ENCODE data around the gene S100A7A.

S100A7A gene

GRCh38 chr1:153422450-153423068 is 6.2 kb downstream of the S100A7A start:
- H3K27me3 ChIP-seq (ENCODE audit: control insufficient read depth in 2 of 2, insufficient read depth in 2 of 2, low read length in 2 of 2): no peaks in the 10 kb centered on the region
- no peaks in the 10 kb centered on the region for H3K9me3 ChIP-seq (ENCODE audit: control insufficient read depth in 2 of 2, low read length in 2 of 2)
- H3K27ac ChIP-seq (ENCODE audit: low read depth in 2 of 2, low read length in 2 of 2): no peak overlapping the region
- no peak overlapping the region for H3K9ac ChIP-seq (ENCODE audit: low read depth in 1 of 2, low read length in 2 of 2)
- no peaks in the 10 kb centered on the region for H3K36me3 ChIP-seq (ENCODE audit: control insufficient read depth in 2 of 2, insufficient read depth in 2 of 2, low read length in 2 of 2)
- no peaks in the 10 kb centered on the region for H3K4me1 ChIP-seq (ENCODE audit: control insufficient read depth in 2 of 2, insufficient read depth in 2 of 2, low read length in 2 of 2)
- H3K4me3 ChIP-seq (ENCODE audit: low read length in 2 of 2): no peak overlapping the region

- Histone ChIP-seq H3K27me3 (ENCODE audit: control insufficient read depth in 2 of 2, insufficient read depth in 2 of 2, low read length in 2 of 2) (no peaks in the 10 kb centered on the region), H3K9ac (ENCODE audit: low read depth in 1 of 2, low read length in 2 of 2) (no peak overlapping the region), H3K4me1 (ENCODE audit: control insufficient read depth in 2 of 2, insufficient read depth in 2 of 2, low read length in 2 of 2) (no peaks in the 10 kb centered on the region), H3K36me3 (ENCODE audit: control insufficient read depth in 2 of 2, insufficient read depth in 2 of 2, low read length in 2 of 2) (no peaks in the 10 kb centered on the region), H3K9me3 (ENCODE audit: control insufficient read depth in 2 of 2, low read length in 2 of 2) (no peaks in the 10 kb centered on the region), H3K4me3 (ENCODE audit: low read length in 2 of 2) (no peak overlapping the region), H3K27ac (ENCODE audit: low read depth in 2 of 2, low read length in 2 of 2) (no peak overlapping the region)
Observed at GRCh38 chr1:153426809-153427208, 10.5 kb downstream of the S100A7A start.

DNA sequence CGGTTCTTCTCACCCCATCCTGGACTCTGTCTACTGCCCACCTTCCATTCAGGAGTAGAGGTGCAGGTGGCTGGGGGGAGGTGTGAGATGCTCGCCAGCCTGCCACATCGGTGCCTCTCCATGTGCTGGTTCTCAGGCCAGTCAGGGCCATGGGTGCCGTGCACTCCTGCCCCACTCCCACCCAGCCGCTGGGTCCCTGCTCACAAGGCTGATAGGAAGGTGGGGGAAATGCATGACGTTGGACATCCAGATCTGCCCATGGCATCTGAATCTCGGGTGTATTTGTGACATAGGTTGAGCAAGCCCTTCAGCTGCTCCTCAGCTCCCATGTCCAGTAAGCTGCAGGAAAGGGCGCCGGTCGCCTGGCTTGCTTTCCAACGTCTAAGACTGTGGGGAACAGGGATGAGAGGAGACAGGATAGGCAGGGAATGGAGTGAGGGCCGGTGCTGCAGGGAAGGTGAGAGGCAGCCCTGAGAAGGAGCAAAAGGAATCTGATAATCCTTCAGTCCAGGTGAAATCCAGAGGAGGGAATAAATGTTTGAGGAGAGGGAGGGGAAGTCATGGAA is 11.8 kb downstream of the S100A7A start:
- Histone ChIP-seq H3K9ac (ENCODE audit: low read depth in 1 of 2, low read length in 2 of 2) (no peak overlapping the region), H3K27ac (ENCODE audit: low read depth in 2 of 2, low read length in 2 of 2) (no peak overlapping the region)

DNA sequence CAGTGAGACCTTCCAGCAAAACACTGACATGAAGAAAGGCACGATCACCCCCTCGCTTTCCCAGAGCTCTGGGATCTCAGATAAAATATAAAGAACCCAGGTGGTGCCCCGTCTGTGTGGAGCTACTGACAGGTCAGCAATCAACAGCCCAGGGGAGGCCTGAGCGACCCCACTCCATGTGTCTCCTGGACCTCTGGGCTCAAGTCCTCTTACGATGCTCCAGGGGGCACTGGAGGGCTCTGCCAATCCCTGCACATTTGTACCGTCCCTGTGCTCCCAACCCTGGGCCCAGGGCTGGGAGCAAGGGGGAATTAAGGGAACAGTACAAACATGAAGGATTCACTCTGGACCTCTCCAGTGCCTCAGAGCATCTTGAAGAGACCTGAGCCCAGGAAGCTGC is 12.5 kb downstream of the S100A7A start:
- Histone ChIP-seq H3K9ac (ENCODE audit: low read depth in 1 of 2, low read length in 2 of 2) (no peak overlapping the region), H3K9me3 (ENCODE audit: control insufficient read depth in 2 of 2, low read length in 2 of 2) (no peaks in the 10 kb centered on the region), H3K36me3 (ENCODE audit: control insufficient read depth in 2 of 2, insufficient read depth in 2 of 2, low read length in 2 of 2) (no peaks in the 10 kb centered on the region), H3K4me1 (ENCODE audit: control insufficient read depth in 2 of 2, insufficient read depth in 2 of 2, low read length in 2 of 2) (no peaks in the 10 kb centered on the region), H3K4me3 (ENCODE audit: low read length in 2 of 2) (no peak overlapping the region), H3K27me3 (ENCODE audit: control insufficient read depth in 2 of 2, insufficient read depth in 2 of 2, low read length in 2 of 2) (no peaks in the 10 kb centered on the region), H3K27ac (ENCODE audit: low read depth in 2 of 2, low read length in 2 of 2) (no peak overlapping the region)

More for the DNA sequence above, 11.8 kb downstream of the S100A7A start:
- Histone ChIP-seq H3K4me1 (ENCODE audit: control insufficient read depth in 2 of 2, insufficient read depth in 2 of 2, low read length in 2 of 2) (no peaks in the 10 kb centered on the region), H3K4me3 (ENCODE audit: low read length in 2 of 2) (no peak overlapping the region), H3K27me3 (ENCODE audit: control insufficient read depth in 2 of 2, insufficient read depth in 2 of 2, low read length in 2 of 2) (no peaks in the 10 kb centered on the region), H3K9me3 (ENCODE audit: control insufficient read depth in 2 of 2, low read length in 2 of 2) (no peaks in the 10 kb centered on the region), H3K36me3 (ENCODE audit: control insufficient read depth in 2 of 2, insufficient read depth in 2 of 2, low read length in 2 of 2) (no peaks in the 10 kb centered on the region)

DNA sequence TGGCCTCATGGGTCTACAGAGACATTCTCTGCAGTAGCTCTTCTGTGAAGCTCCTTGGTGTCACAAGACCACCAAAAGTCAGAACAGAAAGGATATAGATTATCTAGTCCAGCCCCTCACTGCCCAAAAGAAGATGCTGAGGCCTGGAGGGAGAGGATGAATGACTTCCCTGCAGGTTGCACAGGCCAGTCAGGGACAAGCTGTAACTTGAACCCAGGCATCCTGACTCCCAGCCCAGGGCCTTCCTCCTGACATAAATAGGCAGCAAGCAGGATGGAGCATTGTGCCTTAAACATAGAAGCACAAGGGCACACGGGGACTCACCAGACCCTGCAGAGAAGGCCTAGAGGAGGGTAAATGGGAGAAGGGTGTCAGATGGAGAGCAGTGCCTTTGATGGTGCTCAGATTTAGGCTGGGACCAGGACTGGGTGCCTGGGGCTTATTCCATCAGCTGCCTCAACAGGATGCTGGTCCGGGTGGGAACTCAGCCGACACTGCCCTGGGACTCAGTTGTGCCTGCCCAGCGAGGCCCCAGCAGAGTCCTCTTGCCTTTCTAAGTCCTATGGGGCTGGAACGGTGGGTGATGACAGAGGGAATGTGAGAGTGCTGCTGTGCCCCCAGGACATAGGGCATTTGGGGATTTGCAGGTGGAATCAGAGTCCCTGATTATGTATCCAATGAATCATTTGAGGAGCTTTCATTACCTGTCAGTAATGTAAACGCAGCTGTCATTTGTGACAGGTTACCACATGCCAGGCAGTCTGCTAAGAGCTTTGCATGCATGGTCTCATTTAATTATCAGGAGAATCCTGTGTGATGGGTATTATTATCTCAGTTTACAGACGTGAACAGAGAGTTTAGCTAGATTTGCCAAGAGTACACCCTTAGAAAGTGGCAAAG is 13.2 kb downstream of the S100A7A start:
- Histone ChIP-seq H3K36me3 (ENCODE audit: control insufficient read depth in 2 of 2, insufficient read depth in 2 of 2, low read length in 2 of 2) (no peaks in the 10 kb centered on the region), H3K9me3 (ENCODE audit: control insufficient read depth in 2 of 2, low read length in 2 of 2) (no peaks in the 10 kb centered on the region), H3K4me3 (ENCODE audit: low read length in 2 of 2) (no peak overlapping the region), H3K9ac (ENCODE audit: low read depth in 1 of 2, low read length in 2 of 2) (no peak overlapping the region), H3K27ac (ENCODE audit: low read depth in 2 of 2, low read length in 2 of 2) (no peak overlapping the region), H3K27me3 (ENCODE audit: control insufficient read depth in 2 of 2, insufficient read depth in 2 of 2, low read length in 2 of 2) (no peaks in the 10 kb centered on the region), H3K4me1 (ENCODE audit: control insufficient read depth in 2 of 2, insufficient read depth in 2 of 2, low read length in 2 of 2) (no peaks in the 10 kb centered on the region)

DNA sequence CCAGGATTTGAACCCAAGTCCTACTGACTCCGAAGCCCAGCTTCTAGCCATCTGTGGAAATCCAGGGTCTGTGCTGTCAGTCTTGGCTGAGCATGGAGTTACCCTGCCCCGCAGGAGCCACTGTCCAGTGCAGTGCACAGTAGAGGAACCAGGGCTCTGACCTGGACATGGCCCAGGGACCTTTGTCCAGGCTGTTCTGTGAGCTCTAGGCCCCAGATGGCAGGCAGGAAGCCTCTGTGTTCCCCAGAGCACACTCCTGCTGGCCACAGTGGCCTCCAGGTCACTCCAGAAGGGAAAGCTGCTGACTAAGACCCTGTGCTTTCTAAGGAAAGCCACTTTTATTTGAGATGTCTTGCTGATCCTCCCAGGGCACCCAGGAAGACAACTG is 13.8 kb downstream of the S100A7A start:
- no peak overlapping the region for H3K27ac ChIP-seq (ENCODE audit: low read depth in 2 of 2, low read length in 2 of 2)
- H3K27me3 ChIP-seq (ENCODE audit: control insufficient read depth in 2 of 2, insufficient read depth in 2 of 2, low read length in 2 of 2): no peaks in the 10 kb centered on the region
- no peaks in the 10 kb centered on the region for H3K4me1 ChIP-seq (ENCODE audit: control insufficient read depth in 2 of 2, insufficient read depth in 2 of 2, low read length in 2 of 2)
- no peak overlapping the region for H3K4me3 ChIP-seq (ENCODE audit: low read length in 2 of 2)
- no peak overlapping the region for H3K9ac ChIP-seq (ENCODE audit: low read depth in 1 of 2, low read length in 2 of 2)
- H3K36me3 ChIP-seq (ENCODE audit: control insufficient read depth in 2 of 2, insufficient read depth in 2 of 2, low read length in 2 of 2): no peaks in the 10 kb centered on the region
- H3K9me3 ChIP-seq (ENCODE audit: control insufficient read depth in 2 of 2, low read length in 2 of 2): no peaks in the 10 kb centered on the region

GRCh38 chr1:153430561-153430960 is 14.2 kb downstream of the S100A7A start:
- Histone ChIP-seq H3K4me3 (ENCODE audit: low read length in 2 of 2) (no peak overlapping the region), H3K27me3 (ENCODE audit: control insufficient read depth in 2 of 2, insufficient read depth in 2 of 2, low read length in 2 of 2) (no peaks in the 10 kb centered on the region), H3K4me1 (ENCODE audit: control insufficient read depth in 2 of 2, insufficient read depth in 2 of 2, low read length in 2 of 2) (no peaks in the 10 kb centered on the region), H3K9ac (ENCODE audit: low read depth in 1 of 2, low read length in 2 of 2) (no peak overlapping the region), H3K9me3 (ENCODE audit: control insufficient read depth in 2 of 2, low read length in 2 of 2) (no peaks in the 10 kb centered on the region), H3K36me3 (ENCODE audit: control insufficient read depth in 2 of 2, insufficient read depth in 2 of 2, low read length in 2 of 2) (no peaks in the 10 kb centered on the region), H3K27ac (ENCODE audit: low read depth in 2 of 2, low read length in 2 of 2) (no peak overlapping the region)

DNA sequence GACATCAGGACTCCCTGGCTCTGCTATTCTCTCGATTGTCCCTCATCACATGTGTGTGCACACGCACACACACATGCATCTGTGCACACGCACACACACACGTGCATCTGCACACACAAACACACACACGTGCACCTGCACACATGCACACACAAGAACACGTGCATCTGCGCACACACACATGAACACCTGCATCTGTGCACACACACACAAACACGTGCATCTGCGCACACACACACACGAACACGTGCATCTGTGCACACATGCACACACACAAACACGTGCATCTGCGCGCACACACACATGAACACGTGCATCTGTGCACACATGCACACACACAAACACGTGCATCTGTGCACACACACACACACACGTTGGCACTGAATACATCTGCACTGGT is 14.7 kb downstream of the S100A7A start:
- no peaks in the 10 kb centered on the region for H3K9me3 ChIP-seq (ENCODE audit: control insufficient read depth in 2 of 2, low read length in 2 of 2)
- no peaks in the 10 kb centered on the region for H3K4me1 ChIP-seq (ENCODE audit: control insufficient read depth in 2 of 2, insufficient read depth in 2 of 2, low read length in 2 of 2)
- no peak overlapping the region for H3K9ac ChIP-seq (ENCODE audit: low read depth in 1 of 2, low read length in 2 of 2)
- no peak overlapping the region for H3K27ac ChIP-seq (ENCODE audit: low read depth in 2 of 2, low read length in 2 of 2)
- H3K4me3 ChIP-seq (ENCODE audit: low read length in 2 of 2): no peak overlapping the region
- no peaks in the 10 kb centered on the region for H3K36me3 ChIP-seq (ENCODE audit: control insufficient read depth in 2 of 2, insufficient read depth in 2 of 2, low read length in 2 of 2)
- H3K27me3 ChIP-seq (ENCODE audit: control insufficient read depth in 2 of 2, insufficient read depth in 2 of 2, low read length in 2 of 2): no peaks in the 10 kb centered on the region

DNA sequence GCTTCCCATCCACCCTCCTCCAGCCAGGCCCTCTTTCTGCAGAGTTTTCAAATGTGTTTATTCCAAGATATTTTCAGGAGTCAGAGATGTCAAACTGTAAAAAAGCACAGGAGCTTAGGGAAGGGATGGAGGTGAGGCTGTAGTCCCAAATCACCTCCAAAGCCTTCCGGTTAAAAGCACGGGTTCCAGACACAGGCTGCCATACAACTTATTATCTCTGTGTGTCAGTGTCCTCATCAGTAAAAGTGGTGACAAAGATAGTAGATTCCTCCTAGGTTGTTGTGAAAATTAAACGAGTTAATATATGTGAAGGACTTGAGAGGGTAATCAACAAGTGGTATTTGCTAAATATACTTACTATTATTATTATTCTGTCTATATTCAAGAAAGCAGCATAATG is 15.1 kb downstream of the S100A7A start:
- Histone ChIP-seq H3K9me3 (ENCODE audit: control insufficient read depth in 2 of 2, low read length in 2 of 2) (no peaks in the 10 kb centered on the region), H3K4me3 (ENCODE audit: low read length in 2 of 2) (no peak overlapping the region), H3K4me1 (ENCODE audit: control insufficient read depth in 2 of 2, insufficient read depth in 2 of 2, low read length in 2 of 2) (no peaks in the 10 kb centered on the region), H3K36me3 (ENCODE audit: control insufficient read depth in 2 of 2, insufficient read depth in 2 of 2, low read length in 2 of 2) (no peaks in the 10 kb centered on the region), H3K27ac (ENCODE audit: low read depth in 2 of 2, low read length in 2 of 2) (no peak overlapping the region), H3K9ac (ENCODE audit: low read depth in 1 of 2, low read length in 2 of 2) (no peak overlapping the region), H3K27me3 (ENCODE audit: control insufficient read depth in 2 of 2, insufficient read depth in 2 of 2, low read length in 2 of 2) (no peaks in the 10 kb centered on the region)

DNA sequence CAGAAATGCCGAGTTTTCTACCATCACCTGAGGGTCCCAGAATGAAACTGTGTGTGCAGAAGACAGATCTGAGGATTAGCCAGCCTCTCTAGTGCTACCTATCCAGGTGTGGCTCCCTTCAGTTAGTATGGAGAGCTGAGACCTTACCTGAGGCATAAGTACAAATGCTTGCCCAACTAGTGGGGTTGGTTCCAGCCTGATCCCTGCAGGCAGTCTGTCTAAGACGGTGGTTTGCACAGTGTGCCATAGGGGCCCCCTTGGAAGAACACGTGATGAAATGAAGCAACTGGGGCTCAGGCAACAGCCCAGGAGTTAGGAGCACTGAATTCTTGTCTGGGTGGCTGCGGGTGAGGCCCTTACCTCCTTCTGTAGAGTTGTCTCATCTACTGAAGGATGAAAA is 15.6 kb downstream of the S100A7A start:
- Histone ChIP-seq H3K4me1 (ENCODE audit: control insufficient read depth in 2 of 2, insufficient read depth in 2 of 2, low read length in 2 of 2) (no peaks in the 10 kb centered on the region), H3K27ac (ENCODE audit: low read depth in 2 of 2, low read length in 2 of 2) (no peak overlapping the region), H3K4me3 (ENCODE audit: low read length in 2 of 2) (no peak overlapping the region), H3K9me3 (ENCODE audit: control insufficient read depth in 2 of 2, low read length in 2 of 2) (no peaks in the 10 kb centered on the region), H3K27me3 (ENCODE audit: control insufficient read depth in 2 of 2, insufficient read depth in 2 of 2, low read length in 2 of 2) (no peaks in the 10 kb centered on the region), H3K9ac (ENCODE audit: low read depth in 1 of 2, low read length in 2 of 2) (no peak overlapping the region), H3K36me3 (ENCODE audit: control insufficient read depth in 2 of 2, insufficient read depth in 2 of 2, low read length in 2 of 2) (no peaks in the 10 kb centered on the region)

Measured in mucosa of rectum (tissue), 2 donors.